Hematopoietic multipotent progenitor cell treated with erythropoietin and hydrocortisone succinate and interleukin-3 and kit ligand, for 17 days (in vitro differentiated cells): ENCODE measurements around the gene NR6A1.
"Not testable (repeated sequence)": the region's sequence is repeated elsewhere in the genome, so short reads cannot be mapped to it uniquely, and the experiment has no call there.

Source experiments
- DNase-seq: peaks from one replicate; pipeline ENCODE4 v3.0.0-alpha.2; 2015; ENCODE audit warnings: low spot score

NR6A1 gene

GRCh38 chr9:124776954-124777648, 6.0 kb upstream of the NR6A1 start, which contains the start of gene OLFML2A:
Gene OLFML2A, plus strand, starts transcription at chr9:124777133. Its CDS starts 138 bp downstream, at chr9:124777271.
- DNase-seq: no peak

- DNase-seq: no peak
Observed at GRCh38 chr9:124776618-124776953, 5.5 kb upstream of the NR6A1 start.

DNA sequence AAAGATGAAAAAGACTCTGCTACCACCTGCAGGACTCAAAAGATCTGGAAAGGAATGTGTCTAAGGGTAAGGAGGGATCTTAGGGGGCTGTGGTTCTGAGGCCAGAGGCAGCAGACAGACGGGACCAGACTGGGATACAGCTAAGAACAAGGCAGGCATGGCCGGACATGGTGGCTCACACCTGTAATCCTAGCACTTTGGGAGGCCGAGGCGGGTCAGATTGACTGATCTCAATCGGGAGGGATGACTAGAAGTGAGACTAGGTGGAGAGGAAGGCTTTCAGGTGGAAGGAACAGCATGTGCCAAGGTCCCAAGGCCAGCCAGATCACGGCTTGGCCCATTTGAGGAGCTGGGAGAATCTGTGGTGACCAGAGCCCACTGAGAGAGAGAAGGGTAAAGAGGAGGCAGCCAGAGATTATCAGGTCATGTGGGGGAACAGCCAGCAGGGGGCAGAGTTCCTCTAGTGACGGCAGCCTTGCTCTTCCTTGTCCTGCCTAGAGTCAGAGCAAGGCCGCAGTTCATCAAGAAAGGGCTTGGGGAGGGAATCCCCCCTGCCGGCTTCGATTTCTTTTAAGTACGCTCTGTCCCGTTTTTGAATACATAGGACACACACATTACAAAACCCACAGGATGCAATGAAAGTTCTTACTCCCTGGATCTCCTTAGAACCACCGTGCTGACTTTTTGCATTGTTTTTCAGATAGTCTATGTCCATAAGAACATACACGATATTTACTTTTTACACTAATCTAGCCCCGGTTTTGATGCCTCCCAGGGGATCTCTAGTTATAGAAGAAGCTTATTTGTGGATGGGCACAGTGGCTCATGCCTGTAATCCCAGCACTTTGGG, 3.2 kb upstream of the NR6A1 start:
- DNase-seq: peak; percentile 81

DNA sequence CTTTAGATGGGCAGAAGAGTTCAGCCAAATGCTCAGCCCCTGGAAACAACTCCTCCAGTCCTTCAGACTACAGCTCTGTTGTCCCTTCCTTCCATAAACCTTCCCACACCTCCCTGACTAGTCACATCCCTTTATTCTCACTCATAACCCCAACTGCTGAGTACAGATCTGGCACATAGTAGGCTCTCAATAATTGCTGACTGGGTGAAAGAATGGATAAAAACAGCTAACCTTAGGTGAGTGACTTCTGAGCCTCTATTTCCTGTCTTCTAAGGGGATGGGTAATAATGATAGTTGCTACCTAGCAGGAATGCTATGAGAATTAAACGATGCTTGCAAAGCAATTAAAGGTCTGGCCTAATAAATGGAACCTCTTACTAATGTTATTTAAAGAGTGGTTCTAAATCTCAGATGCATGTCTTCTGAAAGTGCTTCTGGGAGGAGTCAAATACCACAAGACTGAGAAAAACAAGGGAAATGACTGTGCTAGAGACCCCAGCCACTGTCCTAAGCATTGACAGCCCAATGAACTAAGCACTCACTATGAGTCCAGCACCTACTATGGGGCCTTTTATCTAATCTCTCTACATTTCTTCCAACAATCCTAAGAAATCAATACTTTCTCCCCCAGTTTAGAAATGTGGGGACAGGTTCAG, 2.5 kb upstream of the NR6A1 start:
- no peak for DNase-seq

DNA sequence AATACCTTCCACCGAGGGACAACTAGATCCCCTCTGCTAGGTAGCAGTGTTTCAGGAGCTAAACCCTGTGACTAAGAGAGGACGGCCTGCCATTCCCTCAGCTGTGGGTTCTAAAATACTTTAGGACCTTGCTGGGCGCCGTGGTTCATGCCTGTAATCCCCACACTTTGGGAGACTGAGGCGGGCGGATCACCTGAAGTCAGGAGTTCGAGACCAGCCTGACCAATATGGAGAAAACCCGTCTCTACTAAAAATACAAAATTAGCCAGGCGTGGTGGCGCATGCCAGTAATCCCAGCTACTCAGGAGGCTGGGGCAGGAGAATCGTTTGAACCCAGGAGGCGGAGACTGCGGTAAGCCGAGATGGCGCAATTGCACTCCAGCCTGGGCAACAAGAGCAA, 1.8 kb upstream of the NR6A1 start:
- not testable (repeated sequence) for DNase-seq

GRCh38 chr9:124771867-124772679, 962 bp upstream of the NR6A1 start:
- peak; percentile 63 for DNase-seq

GRCh38 chr9:124770359-124771020, 621 bp downstream of the NR6A1 start:
- no peak for DNase-seq

GRCh38 chr9:124769549-124770358, 1.4 kb downstream of the NR6A1 start:
- no peak for DNase-seq

GRCh38 chr9:124768750-124769548, 2.2 kb downstream of the NR6A1 start:
- no peak for DNase-seq

GRCh38 chr9:124768334-124768733, 2.8 kb downstream of the NR6A1 start:
- no peak for DNase-seq

DNA sequence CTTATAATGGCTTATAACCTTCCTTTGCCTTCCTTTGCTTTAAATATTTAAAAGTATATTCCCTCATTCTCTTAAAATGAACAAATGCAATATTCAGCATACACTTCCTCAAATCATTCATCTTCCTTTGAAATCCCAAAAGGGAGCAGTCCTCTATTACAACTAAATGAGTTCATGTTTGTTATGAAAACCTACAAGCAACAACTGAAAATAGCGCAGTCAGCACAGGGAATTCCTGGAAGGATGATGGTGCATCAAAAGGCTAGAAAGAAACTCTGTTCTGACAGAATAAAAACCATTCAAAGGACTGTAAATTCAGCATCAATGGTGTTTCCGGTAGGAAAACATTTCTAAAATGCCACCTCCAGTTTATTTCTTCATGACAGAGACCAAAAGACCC, 3.3 kb downstream of the NR6A1 start:
- no peak for DNase-seq

- DNase-seq: no peak
Observed at GRCh38 chr9:124766815-124767554, 4.1 kb downstream of the NR6A1 start.

DNA sequence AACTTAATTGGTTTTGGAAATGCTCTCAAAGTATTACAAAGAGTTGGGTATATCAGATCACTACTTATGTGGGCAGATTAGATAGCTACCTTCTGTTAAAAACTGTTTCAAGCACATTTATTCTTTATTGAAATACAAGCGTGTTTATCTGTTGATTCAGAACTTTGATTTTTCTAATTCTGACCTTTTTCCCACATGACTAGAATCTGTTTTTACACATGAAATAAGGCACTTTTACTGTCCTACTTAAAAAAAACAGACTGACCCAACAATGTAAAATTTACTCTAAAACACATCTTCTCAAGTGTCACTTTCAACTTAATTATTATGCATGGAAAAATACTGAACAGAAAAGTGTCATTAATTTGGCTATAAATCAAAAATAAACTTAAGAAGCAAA, 4.8 kb downstream of the NR6A1 start:
- DNase-seq: no peak

DNA sequence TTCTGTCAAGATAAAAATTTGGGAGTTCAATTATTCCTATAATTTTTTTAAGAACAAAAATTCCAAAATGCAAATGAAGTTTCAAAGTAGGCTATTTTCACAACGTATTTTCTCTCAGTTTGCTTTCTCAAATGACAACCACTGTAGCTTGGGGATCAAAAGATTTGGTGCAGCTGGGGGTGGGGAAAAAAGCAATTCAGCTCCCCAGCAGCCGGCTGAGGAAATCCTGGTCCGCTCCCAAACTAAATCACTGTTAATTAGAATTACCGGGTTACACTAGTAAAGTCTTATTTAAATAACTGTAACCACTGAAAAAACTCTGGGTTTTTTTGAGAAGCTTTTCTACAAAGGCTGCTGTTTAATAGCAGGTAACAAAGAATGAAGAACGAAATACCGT, 5.7 kb downstream of the NR6A1 start:
- DNase-seq: no peak

GRCh38 chr9:124764774-124765438, 6.2 kb downstream of the NR6A1 start:
- DNase-seq: peak; percentile 52

GRCh38 chr9:124762633-124763032, 8.5 kb downstream of the NR6A1 start:
- no peak for DNase-seq

DNA sequence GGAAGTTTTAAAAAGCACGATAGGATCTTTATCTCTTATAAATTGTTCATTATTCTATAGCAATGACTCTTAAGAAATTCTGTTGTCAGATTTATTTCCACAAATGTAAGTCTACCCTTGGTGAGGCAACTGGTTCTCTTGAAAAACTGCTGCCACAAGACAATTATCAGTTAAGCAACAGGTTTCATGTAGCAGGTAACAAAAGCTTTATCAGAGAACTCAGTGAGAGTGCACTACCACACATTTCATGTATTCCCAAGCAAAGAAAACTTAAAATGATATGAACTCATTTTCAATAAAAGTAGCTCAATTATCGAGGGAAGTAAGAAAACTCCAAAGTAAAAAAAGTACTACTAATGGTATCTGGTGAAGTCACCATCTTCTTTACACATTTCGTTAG, 9.4 kb downstream of the NR6A1 start:
- DNase-seq: no peak

- DNase-seq: no peak
Observed at GRCh38 chr9:124761196-124761595, 9.9 kb downstream of the NR6A1 start.

- DNase-seq: no peak
Observed at GRCh38 chr9:124760719-124761118, 10.4 kb downstream of the NR6A1 start.
